Measurements from ENCODE around the gene MEF2D.

Gene MEF2D

DNA sequence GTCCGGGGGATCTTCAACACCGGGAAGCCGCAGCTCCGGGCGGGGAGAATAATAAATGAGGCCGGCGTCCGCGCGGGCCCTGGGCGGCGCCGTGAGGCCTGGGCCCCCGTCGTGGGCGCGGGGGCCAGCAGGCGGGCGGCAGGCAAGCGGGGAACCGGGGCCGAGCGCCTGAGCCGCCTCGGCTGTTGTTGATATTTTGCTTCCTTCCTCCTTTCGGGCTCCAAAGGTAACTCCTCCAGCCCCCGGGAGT lies at the start of gene MEF2D:
Gene MEF2D, minus strand, starts transcription at position 233 of the 250 bp plus-strand sequence. CDS start 17,483 bp downstream, outside the sequence.
- no peak for DNase-seq (ENCODE audit: low spot score)

DNA sequence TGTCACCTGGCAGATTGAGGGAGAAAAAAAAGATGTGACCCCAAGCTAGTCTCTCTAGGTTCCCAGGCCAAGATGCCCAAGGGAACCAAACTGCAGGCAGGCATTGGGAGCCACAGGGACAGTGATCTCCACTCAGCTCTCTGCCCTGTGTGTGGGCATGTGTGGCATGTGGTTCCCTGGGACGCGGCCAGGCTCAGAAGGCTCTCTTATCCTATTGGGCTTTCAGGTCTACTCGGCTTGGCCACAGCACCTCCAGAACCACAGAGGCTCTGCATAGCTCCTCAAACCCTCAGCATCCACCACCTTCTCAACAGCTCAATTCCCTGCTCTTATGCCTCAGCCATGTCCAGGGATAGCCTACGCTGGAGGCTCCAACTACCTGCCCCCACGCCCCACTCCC lies 49.8 kb upstream of the MEF2D start:
- no peak for DNase-seq (ENCODE audit: low spot score)

DNA sequence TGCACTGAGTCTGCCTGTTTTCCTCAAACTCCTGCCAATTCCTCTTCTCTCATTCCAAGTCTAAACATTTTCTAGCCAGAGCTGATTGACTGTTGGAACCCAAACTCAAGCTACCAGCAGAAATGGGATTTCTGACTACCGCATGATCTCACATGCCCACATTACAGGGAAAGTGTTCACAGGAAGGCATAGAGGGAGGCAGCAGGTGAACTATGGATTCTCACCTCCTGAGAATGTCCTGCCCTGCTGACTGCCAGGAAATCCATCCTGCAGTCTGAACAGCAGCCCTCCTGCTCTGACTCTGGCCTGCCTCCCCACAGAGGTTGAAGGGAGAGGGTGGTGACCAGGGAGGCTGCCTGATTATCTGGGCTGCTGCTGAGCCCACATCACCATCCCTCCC lies 49.3 kb upstream of the MEF2D start:
- DNase-seq (ENCODE audit: low spot score), result no peak

DNA sequence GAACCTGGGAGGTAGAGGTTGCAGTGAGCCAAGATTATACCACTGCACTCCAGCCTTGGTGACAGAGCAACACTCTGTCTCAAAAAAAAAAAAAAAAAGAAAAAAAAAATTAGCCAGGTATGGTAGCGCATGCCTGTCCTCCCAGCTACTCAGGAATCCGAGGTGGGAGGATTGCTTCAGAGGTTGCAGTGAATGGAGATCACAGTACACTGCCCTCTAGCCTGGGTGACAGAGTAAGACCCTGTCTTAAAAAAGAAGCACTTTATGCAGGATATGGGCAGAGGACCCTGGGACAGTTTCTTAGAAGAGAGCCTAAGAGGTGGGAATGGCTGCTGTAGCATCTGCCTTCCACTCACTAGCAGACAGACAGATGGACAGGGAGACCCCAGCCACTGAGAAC lies 48.8 kb upstream of the MEF2D start:
- DNase-seq (ENCODE audit: low spot score), result no peak

DNA sequence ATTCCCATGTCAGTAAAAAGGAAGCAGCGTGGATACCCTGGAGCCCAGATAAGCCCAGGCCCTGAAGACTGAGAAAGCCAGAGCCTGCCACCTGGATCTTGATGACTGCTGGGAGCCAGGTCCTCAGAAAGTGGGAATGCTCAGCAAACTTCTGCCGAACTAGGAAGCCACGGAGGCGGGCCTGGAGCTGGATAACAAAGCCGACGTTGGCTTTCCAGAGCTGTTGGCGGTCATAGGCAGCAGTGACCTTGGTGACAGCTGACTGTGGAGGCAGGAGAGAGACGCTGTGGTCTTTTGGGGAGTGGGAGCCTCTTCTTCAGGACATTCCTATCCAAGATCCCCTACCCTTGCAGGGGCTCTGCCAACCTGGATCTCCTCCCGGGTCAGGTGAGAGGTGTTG lies 47.4 kb upstream of the MEF2D start:
- no peak for DNase-seq (ENCODE audit: low spot score)

DNA sequence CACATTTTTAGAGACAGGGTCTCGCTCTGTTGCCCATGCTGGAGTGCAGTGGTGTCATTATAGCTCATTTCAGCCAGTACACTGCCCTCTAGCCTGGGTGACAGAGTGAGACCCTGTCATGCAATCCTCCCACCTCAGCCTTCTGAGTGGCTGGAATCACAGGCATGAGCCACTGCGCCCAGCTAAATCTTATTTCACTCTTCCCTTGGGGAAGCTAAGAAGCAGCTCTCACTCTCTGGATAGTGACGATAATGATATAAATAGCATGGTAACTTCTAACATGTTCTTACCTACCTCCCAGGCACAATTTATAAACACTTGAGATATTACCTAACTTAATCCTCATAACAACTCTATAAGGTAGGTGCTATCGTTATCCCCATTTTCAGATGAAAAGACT lies 46.9 kb upstream of the MEF2D start:
- no peak for DNase-seq (ENCODE audit: low spot score)

DNA sequence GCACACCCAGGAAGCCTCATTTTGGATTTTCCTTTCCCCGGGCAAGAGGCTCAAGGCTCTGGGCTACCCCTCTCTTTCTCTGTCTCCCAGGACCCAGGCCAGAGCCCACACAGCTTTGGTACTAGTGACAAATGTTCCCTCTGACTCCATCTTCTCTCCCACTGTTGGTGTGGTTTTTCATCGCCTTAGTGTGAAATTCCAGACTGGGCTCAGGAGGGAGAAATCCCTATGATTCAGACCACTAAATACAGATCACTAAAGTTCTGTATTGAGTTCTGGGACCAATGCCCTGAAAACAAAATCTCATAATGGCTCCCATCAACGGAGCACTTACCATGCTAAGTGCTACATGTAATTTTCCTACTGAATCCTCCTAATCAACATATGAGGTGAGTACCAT lies 45.7 kb upstream of the MEF2D start:
- DNase-seq (ENCODE audit: low spot score), result no peak

DNA sequence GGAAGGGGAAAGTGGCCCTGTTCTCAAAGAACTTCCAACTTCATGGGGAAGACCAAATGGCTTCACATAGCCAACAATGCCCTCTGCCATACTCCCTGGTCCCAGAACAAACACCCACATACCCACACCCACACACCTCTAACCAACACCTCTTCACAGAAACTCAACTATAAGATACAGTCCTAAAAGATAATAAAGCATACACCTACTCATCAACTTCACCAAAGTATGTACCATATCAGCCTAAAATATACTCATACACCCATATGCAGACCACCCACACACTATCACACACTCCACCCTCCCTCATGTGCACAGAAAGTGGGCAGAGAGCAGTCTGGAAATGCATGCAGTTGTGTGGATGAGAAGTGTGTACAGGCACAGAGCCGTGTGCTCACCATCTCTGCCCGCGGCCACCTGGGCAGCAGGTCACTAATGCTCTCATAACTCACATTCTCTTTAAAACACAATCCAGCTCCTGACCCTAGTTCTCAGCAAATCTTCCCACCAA lies 44.1 kb upstream of the MEF2D start:
- DNase-seq (ENCODE audit: low spot score), result no peak

DNA sequence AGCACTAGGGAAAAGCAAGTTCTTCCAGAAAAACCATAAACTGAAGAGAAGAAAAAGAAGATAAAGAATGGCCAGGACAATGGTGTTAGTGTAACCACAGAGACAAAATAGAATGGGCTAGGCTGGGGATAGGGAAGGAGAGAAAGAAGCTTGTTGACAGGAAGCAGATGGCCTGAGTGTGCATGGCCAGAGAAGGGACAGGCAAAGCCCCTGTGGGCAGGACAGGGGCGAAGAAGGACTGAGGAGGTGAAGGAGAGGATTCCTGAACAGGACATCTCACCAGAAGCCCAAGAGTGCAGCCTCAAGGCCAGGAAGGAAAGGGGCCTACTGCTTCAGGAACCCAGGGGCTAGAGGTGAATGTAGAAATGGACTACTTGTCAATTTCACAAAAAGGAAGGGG lies 42.5 kb upstream of the MEF2D start:
- no peak for DNase-seq (ENCODE audit: low spot score)

DNA sequence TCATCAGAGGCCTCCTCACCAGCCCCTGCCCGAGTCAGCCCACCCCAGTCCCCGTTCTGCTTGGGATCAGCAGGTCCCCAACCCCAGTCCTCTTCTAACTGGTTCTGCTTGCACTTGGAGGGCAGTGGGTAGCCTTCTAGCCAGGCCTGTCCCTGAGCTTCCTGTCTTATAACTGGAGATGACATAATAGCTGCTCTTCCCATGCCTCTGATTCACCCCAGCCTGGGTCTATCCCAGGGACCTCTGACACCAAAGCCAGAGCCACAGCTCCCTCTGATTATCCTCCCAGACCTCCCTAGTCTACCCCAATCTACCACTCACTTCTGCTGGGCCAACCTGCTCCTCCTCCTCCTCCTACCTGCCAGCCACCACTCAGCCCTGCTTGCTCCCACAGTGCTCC lies 40.4 kb upstream of the MEF2D start:
- DNase-seq (ENCODE audit: low spot score), result no peak

DNA sequence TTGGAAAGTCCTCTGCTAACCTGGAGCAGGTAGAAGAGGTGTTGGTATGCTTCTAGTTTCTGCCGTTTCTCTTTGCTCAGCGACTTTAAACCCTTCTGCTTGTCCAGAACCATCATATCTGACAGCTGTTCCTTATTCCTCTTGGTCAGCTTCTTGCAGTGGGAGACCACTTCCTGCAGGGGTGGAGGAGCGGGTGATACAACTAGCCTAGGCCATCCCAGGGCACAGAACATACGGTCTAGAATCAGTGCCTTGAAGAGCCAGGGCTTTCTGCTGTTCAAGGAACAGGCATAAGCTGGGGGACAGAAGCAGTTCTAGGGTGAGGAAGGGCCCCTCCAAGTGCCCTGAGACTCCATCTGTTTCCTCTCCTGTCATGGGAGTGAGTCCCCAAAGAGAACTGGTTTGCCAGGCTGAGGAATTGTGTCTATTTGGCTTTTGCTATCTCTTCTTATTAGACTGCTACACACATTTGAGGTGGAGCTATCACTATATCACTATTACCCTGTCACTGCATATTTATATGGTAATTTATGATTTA lies 39.3 kb upstream of the MEF2D start:
- no peak for DNase-seq (ENCODE audit: low spot score)

DNA sequence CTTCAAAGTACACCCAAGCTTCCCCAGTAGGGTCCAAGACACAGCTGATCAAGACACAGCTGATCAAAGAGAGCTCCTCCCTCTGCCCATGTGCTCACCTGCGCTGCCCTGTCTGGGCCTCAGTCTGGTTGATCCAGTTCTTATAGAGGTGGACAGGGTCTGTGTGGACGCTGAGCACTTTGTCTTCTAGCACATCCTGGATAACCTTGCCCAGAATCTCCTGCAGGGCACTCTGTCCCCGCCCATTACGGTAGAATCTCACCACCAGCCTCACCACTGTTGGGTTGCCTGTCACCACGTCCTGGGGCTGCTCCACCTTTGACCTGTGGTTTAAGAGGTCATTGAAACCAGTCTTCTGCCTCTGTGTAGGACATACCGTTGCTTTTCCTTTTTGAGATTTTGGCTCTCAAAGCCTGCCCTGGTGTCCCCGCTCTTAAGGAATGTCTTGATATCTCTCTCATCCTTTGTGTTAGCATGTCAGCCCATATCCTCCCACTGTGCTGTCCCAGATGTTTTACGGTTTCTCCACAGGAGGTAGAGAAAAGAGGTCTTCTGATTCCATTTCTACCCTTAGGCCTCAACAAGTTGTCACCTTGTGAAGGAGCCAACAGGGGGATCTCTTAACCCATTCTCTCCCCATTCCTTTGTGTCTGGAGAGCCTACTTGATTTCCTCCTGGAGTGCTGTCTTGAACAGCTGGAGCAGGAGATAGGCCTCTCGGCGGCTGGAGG lies 38.3 kb upstream of the MEF2D start:
- DNase-seq (ENCODE audit: low spot score), result no peak

DNA sequence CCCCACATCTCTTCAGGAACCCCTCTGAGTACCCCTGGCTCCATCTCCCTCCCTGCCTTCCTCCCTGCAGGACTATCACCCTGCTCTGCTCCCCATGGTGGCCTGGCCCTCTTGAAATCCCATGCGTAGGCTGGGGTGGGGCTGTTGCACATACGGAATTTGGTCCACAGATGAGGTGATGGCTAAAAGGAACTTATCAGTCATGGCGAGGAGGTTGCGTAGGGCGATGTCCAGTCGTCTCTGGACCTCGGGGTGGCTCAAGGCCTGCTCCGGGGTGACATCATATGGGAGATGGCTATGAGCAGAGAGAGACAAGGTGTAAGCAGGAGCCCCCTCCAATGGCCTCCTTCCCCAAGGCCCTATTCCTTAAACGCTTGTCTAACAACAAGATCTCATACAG lies 36.5 kb upstream of the MEF2D start:
- DNase-seq (ENCODE audit: low spot score), result no peak

DNA sequence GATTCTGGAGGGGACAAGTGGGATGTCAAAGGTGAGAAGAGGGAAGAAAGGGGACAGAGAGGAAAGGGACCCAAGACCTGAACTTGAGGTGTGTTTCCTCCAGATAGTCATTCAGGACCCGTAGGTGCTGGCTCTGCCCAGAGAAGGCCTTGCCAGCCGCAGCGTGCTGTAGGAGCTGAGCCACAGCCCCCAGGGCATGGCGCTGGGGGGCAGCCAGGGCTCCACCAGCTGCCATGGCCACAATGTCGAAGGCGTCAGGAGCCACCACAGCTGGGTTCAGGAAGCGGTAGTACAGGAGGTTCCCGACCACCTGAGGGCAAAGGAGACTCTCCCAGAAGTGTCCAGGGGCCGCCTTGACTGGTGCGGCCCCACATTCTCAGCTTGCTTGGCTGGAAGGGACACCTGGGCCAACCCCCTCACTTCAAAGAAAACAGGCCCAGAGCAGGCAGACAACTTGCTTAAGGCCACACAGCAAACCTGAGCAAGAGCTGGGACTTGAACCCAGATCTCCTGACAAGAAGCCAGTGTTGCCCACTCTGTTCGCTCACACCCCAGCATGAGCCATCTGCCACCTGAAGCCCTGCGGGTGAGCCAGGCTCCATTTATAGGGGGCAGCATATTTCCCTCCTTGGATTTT lies 34.0 kb upstream of the MEF2D start:
- no peak for DNase-seq (ENCODE audit: low spot score)

DNA sequence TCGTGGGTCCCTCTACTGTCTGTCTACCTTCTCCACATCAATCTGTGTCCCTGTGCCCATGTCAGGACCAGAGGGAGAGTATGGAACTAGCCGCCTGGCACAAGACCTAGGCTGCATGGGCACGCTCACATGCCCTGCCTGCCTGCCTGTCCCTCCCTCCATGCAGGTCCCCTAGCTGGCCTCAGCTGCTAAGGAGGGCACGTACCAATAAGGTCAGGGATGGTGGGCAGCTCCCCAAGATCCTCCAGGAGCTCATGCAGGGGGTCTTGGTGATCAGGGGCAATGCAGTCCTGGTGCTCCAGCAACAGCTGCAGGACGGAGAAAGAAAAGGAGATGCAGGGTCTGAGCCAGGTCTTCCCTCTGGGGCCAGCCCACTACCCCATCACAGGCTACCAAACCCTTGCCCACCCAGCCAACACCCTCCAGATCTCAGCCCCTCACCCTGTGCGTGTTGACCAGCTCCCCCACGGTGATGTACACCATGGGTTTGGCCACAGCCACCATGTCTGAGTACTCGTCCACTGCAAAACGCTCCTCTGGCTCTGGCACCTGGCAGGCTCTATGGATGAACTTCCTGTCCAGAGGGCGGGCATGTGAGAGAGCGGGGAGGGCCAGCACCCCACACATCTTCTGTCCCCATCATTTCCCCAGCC lies 33.1 kb upstream of the MEF2D start:
- DNase-seq (ENCODE audit: low spot score), result no peak

DNA sequence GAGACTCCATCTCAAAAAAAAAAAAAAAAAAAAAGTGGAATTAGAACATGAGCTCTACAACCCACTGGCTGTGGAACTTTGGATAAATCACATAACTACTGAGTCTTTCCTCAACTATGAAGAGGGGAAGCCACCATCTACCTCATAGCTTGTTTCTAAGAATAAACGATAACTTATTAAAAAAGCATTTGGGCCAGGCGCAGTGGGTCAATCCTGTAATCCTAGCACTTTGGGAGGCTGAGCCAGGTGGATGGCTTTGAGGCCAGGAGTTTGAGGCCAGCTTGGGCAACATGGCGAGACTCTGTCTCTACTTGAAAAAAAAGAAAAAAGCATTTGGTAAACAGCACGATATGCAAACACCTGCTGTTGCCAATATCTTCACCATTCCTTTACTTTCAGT lies 31.8 kb upstream of the MEF2D start:
- no peak for DNase-seq (ENCODE audit: low spot score)

DNA sequence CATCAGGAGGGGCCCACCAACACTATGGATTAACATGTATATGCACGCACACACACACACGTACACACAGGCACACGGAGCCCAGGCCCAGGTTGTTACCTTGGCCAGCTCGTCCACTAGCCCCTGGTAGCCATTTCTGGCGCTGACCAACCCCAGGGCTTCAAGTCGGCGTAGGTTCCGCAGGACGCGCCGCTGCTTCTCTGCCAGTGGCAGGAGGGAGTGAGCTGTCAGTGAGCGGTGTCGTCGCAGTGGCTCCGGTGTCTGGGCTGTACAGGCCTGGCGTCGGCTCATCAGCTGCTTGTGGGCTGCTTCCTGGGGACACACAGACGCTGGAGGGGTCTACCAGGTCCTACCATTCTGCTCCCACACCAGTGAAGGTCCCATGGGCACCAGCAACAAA lies 29.4 kb upstream of the MEF2D start:
- DNase-seq (ENCODE audit: low spot score), result no peak

DNA sequence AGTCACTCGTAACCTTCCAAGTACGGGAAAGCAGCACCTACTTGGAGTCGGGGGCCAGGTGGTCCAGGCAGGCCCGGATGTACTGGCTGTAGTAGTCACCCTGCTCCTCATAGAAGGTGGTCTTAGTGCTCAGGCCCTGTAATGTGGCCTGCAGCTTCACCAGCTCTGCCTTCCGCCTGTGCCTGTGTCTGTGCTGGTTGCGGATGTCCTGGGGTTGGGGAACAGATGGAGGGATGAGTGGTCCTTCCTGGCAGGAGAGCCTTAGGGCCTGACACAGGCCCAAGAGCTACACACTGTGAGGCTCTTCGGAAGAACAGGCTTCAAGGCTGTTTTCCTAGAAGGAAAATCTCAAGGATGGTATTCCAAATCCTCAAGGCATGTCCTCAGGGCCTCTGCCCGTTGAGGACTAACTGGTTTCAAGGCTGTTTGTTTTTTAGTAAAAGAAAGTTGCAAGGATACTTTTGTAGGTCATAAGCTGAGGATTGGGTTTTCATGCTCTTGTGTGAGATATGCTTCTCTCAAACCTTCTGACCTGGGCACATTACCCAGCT lies 28.4 kb upstream of the MEF2D start:
- no peak for DNase-seq (ENCODE audit: low spot score)

DNA sequence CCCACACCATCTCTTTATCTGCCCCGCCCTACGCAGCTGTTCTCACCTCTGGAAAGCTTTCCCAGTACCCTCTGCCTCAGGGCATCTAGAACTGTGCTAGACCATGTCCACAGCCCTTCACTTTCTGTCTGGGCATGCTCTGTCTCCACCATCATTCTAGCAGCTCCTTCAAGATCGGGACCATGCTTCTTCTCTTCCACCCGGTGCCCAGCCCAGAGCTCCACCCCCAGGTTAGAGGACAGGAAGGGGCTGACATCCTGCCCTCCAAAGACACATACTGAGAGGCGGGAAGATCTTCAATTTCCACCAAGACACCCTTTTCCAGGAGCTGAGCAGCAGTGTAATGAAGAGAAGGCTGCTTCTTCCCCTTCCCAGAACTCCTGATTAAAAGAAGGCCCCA lies 27.7 kb upstream of the MEF2D start:
- no peak for DNase-seq (ENCODE audit: low spot score)

DNA sequence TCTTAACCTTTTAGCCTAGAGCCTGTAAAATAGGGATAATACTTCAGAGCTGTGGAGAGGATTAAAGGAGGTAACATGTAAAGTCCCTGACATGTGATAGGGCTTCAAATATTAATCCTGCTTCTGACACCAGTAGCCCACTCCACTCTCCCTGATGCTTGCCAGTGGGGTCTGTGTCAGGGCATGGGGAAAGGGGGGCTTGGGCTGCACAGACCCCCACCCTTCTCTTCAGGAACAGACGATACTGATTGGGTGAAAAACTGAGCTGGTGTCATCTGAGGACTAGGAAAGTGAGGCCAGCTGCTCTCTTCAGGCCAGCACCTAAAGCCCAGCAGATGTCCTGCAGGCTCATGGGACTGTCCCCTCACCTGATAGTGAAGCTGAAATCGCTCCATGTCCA lies 27.0 kb upstream of the MEF2D start:
- no peak for DNase-seq (ENCODE audit: low spot score)

DNA sequence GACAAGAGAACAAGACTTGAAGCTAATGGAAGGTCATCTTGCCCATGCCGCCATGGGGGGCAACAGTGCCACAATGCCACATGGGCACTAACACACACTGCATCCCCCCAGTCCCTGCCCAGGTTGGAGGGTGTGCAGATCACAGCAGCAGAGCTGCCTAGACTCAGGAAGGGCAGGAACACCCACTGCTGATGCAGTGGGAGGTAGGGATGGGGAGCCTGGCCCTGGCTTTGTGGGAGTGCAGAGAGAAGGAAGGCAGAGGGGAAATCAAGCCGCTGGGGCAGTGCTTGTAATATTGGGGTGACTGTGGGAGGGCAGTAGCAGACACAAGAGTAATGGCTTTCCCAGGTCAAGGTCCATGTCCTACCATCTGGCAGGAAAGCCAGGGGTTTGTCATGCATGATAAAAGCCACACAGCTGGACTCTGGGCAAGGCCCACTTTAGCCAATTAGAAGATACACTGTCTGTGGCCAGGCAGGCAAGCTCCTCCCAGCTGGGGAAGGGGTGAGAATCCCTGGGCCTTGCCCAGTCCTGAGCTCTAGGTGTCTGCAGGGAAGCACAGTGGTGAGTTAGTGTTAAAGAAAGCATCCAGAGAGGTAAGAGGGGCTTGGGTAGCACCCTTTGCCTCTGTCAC lies 25.4 kb upstream of the MEF2D start:
- no peak for DNase-seq (ENCODE audit: low spot score)

DNA sequence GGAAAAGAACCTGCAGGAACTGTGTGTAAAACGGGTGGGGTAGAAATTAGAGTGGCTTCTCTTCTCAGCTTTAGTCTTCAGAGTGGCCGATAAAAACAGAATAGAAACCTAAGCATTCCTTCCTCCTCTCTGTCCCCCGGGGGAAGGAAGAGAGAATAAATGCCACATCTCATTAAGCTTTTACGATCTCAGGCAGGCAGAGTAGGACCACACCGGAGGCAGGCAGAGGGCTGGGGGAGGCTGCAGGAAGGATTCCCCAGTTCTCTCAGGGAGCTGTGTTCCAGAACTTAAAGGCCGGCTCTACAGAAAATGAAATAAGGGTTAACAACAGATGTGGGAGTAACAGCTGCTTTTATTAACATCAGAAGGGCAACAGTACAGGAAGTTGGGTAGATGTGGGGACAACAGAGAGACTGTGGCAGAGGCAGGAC lies 24.5 kb upstream of the MEF2D start:
- no peak for DNase-seq (ENCODE audit: low spot score)

DNA sequence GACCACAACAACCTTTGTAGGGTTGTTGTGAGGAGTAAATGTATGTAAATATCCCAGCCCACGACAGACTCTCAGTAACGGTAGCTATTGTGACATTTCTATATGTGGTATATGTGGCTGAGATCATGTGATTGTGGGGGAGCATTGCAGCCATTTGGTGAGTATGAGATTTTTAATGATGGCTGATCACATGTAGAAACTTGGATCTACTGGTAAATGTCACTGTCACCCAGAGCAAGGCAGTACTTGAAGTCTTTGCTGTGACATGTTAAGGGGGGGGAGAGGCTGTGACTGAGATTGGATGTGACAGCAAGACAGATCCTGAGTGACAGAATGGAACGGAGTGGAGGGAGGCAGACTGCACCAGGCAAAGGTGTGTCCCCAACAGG lies 23.9 kb upstream of the MEF2D start:
- no peak for DNase-seq (ENCODE audit: low spot score)
